ENCODE measurements around the gene WBP1L.
"Not testable (repeated sequence)": the region's sequence is repeated elsewhere in the genome, so short reads cannot be mapped to it uniquely, and the experiment has no call there.

The WBP1L gene

DNA sequence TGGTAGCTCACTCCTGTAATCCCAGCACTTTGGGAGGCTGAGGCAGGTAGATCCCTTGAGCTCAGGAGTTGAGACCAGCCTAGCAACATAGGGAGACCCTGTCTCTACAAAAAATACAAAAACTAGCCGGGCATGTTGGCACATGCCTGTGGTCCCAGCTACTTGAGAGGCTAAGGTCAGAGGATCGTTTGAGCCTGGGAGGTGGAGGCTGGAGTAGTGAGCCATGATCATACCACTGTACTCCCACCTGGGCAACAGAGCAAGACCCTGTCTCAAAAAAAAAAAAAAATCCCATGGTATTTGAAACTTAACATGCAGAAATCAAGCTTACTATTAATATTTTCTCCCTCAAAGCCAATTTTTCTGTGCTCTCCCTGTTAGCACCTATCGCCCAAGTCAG is 23.4 kb upstream of the WBP1L start:
- DNase-seq (ENCODE audit: low read depth, low spot score) = no peak
- H3K4me3 ChIP-seq (ENCODE audit: low read length) = no peak overlapping the region

DNA sequence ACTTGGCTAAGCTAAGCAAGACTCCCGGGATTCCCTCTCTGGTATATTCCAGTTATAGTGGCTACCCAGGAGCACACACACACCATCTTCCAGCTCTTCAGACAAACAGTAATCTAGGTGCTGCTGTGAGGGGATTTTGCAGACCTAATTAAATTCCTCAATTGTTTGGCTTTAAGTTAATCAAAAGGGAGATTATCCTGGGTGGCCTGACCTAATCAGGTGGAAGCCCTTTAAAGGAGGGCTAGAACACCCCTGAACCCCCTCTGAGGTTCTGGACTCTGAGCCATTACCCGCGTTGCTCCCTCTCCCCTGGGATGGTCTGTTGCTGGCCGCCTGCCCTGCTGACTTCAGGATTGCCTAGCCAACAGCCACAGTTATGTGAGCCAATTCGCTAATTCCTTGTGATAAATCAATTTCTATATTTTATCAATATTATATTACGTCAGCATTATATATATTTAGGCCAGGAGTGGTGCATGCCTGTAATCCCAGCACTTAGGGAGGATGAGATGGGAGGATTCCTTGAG is 22.9 kb upstream of the WBP1L start:
- DNase-seq (ENCODE audit: low read depth, low spot score) = no peak
- no peak overlapping the region for H3K4me3 ChIP-seq (ENCODE audit: low read length)

DNA sequence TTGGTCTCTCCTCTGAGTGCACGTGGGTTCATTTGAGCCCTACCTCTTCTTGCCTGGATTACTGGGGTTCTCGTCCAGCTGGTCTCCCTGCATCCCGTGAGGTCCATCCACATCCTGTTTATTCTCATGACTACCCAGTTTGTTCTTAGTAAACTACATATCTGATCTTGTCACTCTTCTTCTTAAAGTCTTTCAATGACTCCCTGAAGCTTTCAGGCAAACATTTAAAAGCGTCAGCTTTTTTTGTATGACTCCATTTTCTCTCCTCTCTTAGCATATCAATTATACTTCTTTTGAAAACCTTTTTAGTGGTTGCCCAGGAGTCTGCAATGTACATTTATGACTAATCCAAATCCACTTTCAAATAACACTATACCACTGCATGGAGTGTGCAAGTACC is 21.8 kb upstream of the WBP1L start:
- DNase-seq (ENCODE audit: low read depth, low spot score) = no peak
- no peak overlapping the region for H3K4me3 ChIP-seq (ENCODE audit: low read length)

- no peak overlapping the region for H3K4me3 ChIP-seq (ENCODE audit: low read length)
- no peak for DNase-seq (ENCODE audit: low read depth, low spot score)
These were observed 19.8 kb upstream of the WBP1L start for GRCh38 chr10:102723989-102724388.

DNA sequence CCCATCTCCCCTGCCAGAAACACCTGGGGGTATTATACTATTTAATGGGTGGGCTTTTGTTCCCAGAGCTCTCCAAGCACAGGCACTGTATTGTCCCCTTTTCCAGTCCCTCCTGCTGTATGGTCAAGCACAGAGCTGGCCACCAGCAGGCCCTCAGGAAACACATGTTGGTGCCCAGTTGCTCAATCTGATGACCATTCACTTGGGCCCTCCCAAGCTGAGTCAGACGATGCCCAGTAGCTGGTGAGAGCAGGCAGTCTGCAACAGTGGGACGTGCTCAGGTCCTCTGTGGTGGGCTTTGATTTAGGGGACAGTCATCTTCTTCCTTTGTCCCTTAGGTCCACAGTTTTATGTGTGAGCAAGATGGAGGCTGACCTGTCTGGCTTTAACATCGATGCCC is 17.5 kb upstream of the WBP1L start:
- H3K4me3 ChIP-seq (ENCODE audit: low read length) = no peak overlapping the region

GRCh38 chr10:102727037-102727818 is 16.5 kb upstream of the WBP1L start:
- DNase-seq (ENCODE audit: low read depth, low spot score) = no peak
- no peak overlapping the region for H3K4me3 ChIP-seq (ENCODE audit: low read length)

More for the DNA sequence above, 17.5 kb upstream of the WBP1L start:
- no peak for DNase-seq (ENCODE audit: low read depth, low spot score)

DNA sequence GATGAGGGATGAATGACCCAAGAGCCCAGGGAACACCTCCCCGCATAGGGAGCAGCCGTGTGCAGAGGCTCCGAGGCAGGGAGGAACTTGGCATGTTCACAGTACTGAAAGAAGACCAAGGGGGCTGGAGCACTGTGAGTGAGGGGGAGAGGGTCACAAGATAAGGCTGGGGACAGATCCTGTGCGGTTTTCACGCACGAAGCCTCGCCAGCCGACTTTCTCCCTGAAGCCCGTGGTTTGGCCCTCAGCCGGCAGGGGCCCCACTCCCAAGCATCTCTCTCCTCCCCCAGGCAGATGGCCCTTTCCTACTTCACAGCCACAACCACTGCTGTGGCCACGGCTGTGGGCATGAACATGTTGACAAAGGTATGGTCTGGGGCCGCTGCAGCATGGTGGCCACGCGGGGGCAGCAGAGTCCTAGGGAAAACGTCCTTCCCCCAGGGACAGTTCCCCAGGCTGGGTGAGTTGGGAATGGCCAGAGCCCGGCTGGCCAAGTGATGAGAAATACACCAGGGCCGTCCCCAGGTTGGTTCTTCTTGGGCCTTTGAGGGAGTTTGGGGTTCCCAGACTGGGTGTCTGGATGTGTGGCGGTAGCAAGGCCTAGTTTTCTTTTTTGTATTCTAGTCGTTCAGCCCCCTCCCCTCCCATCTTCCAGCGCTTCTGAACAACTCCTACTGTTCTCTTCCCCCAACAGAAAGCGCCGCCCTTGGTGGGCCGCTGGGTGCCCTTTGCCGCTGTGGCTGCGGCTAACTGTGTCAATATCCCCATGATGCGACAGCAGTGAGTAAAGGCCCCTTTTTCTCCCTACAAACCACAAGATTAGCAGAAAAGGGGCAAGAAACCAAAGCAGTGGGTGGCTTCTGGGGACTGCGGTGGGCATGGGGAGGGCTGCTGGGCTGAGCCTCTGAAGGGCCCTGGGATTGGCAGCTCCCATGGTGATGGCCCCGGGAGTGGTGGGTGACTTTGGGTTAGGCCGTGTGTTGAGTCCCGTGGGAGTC is 14.4 kb upstream of the WBP1L start:
- no peak overlapping the region for H3K4me3 ChIP-seq (ENCODE audit: low read length)

GRCh38 chr10:102731222-102731800 is 12.4 kb upstream of the WBP1L start:
- no peak overlapping the region for H3K4me3 ChIP-seq (ENCODE audit: low read length)
- DNase-seq (ENCODE audit: low read depth, low spot score) = no peak

More for the DNA sequence above, 14.4 kb upstream of the WBP1L start:
- no peak for DNase-seq (ENCODE audit: low read depth, low spot score)

GRCh38 chr10:102732661-102733060 is 11.1 kb upstream of the WBP1L start:
- DNase-seq (ENCODE audit: low read depth, low spot score) = no peak
- no peak overlapping the region for H3K4me3 ChIP-seq (ENCODE audit: low read length)

GRCh38 chr10:102735065-102735562 is 8.6 kb upstream of the WBP1L start:
- no peak for DNase-seq (ENCODE audit: low read depth, low spot score)
- no peak overlapping the region for H3K4me3 ChIP-seq (ENCODE audit: low read length)

DNA sequence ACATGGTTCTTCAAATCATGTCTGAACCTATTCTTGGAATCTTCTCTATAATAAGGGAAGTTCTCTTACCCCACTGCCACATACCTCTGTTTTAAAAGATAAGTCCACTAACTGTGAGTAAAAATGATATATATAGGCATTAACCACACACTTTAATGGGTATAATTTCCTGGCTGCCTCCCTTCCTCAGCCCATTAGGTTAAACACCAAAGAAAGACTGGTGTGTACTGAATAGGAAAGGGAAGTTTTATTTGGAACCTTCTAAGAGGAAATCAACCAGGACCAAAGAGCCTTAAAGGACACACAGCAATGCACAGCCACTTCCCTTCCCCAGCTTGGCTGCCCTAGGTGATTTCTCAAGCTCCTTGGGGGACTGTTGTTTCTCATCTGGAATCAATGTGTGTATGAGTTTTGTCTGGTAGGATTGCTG is 5.0 kb upstream of the WBP1L start:
- H3K4me3 ChIP-seq (ENCODE audit: low read length) = no peak overlapping the region
- no peak for DNase-seq (ENCODE audit: low read depth, low spot score)

GRCh38 chr10:102740229-102740628 is 3.5 kb upstream of the WBP1L start:
- H3K4me3 ChIP-seq (ENCODE audit: low read length) = no peak overlapping the region
- DNase-seq (ENCODE audit: low read depth, low spot score) = no peak

- DNase-seq (ENCODE audit: low read depth, low spot score) = no peak
- no peak overlapping the region for H3K4me3 ChIP-seq (ENCODE audit: low read length)
These were observed 2.0 kb upstream of the WBP1L start for GRCh38 chr10:102741726-102742237.

DNA sequence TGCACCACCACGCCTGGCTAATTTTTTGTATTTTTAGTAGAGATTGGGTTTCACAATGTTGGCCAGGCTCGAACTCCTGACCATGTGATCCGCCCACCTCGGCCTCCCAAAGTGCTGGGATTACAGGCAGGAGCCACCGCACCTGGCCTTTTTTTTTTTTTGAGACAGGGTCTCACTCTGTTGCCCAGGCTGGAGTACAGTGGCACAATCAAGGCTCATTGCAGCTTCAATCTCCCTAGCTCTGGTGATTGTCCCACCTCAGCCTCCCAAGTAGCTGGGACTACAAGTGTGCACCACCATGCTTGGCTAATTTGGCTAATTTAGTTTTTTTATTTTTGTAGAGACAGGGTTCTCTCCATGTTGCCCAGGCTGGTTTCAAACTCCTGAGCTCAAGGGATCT is 1.4 kb upstream of the WBP1L start:
- H3K4me3 ChIP-seq (ENCODE audit: low read length); DNase-seq (ENCODE audit: low read depth, low spot score): not testable (repeated sequence)

DNA sequence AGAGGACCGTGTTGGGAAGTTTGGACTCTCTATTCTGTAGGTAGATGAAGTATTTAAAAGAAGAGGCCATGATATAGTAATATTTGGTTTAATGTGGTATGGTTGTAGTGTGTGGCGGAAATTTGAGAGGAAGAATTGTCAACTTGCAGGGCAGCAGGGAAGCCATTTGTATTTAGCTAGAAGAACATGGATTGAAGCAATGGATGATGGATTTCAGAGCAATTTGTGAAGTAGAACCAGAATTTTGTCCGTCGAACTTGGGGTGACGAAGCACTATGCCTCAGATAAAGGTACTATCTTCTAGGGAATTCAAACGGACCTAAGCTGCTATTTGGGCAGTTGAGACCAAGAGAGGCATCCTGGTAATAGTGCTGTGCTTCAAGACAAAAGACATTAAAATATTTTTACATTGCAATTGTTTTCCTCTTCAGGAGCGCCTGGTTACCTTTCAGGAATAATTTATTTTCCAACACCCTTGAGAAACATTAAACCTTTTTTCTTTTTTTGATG is 615 bp upstream of the WBP1L start:
- peak overlapping the region; percentile 4; the same call in 1 of the 2 replicates for H3K4me3 ChIP-seq (ENCODE audit: low read length)
- DNase-seq (ENCODE audit: low read depth, low spot score) = no peak

DNA sequence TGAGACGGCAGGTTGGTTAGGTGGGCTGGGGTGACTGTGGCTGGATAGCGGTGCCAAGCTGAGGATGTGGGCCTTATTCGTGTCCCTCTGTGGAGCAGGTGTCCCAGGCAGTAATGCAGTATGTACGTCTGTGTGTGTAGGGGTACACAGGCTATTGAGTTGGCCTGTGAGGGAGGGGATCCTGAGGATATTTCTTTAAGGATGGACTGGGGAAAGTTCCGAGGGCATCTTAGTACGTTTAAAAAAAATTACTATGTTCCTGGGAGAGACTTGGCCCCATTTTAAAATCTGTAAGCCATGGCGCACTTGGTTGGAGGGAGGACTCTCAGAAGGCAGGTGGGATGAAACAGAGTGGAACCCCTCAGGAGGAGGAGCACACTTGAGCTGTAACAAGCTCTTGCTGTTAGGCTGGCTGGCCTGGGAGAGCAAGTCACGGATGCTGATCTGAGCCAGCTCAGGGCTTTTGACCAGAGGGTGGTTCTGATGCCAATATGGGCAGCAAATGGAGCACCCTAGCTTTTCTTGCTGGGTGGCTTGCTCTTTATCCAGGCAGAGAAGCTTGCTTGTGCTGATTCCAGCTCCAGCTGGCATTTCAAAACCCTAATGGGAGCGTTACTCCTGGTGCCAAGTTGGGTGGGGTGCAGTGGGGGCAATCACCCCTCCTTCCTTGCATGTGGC is 765 bp downstream of the WBP1L start:
- H3K4me3 ChIP-seq (ENCODE audit: low read length) = peak overlapping the region; percentile 97
- no peak for DNase-seq (ENCODE audit: low read depth, low spot score)

GRCh38 chr10:102745157-102745556 is 1.4 kb downstream of the WBP1L start:
- no peak overlapping the region; the same call in 1 of the 2 replicates for H3K4me3 ChIP-seq (ENCODE audit: low read length)

DNA sequence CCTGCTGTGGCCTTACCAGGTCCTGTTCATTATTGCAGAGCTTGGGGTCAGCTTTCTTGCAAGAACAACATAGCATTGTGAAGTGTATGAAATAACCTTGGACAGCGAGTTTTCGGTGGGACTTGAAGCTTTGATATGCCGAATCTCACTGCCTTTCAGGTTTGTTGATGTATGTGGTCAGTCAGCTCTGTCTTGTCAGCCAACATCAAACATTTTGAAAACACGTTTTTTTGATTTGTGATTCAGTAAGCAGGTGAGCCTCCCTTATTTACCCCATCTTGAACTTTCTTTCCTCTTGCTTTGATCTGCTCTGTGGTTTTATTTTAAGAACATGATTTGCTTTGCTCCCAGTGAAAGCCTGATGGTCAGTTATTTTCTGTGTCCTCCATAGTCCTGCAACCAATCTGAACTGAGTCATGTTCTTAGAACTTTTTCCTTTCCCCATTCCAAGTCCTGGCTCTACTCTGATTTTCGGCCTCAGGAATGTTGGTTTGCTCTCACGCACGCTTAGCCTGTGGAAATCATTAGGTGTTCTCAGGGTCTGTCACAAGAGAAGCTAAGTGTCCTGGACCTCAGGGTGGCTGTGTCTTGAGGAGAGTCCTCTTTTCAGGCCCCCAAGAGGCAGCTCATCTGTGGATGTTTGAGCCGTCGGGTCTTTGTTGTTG is 8.7 kb downstream of the WBP1L start:
- DNase-seq (ENCODE audit: low read depth, low spot score) = no peak
- H3K4me3 ChIP-seq (ENCODE audit: low read length) = no peak overlapping the region

More at GRCh38 chr10:102745157-102745556, 1.4 kb downstream of the WBP1L start:
- no peak for DNase-seq (ENCODE audit: low read depth, low spot score)
